Measurements from ENCODE around the gene NPAS3.

NPAS3 gene

GRCh38 chr14:33560718-33561431 lies 622.2 kb downstream of the NPAS3 start:
- DNase-seq: no peak

DNA sequence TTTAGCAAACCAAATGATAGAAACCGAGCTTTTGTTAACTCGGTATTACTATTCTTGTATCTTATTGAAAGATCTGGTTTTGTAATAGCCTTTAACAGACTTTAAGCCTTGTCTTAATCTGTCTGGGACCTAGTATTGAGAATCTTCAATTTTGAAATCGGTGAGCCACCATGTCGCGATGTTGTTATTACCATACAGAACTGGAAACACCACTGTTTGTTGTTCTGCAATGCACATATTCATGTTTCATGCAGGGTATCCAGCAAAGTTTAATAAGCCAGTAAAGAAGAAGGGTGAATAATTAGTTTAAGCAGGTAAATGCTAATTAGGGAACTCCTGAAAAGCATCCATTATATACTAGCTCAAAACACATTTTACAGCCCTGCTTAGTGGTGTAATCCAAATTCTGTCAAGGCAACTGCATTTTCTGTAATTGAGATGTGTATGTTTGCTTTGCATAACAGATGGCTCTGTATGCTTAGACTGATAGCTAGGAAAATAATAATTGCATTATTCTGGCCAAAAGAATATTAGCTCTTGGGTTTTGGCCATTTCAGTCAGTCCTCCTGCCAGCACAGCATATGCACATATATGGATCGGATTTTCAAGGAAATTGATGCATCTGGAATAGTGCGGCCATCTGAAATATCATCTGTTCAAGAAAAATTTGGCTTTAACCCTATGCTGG lies 623.0 kb downstream of the NPAS3 start:
- no peak for DNase-seq

GRCh38 chr14:33563191-33563900 lies 624.7 kb downstream of the NPAS3 start:
- no peak for DNase-seq

DNA sequence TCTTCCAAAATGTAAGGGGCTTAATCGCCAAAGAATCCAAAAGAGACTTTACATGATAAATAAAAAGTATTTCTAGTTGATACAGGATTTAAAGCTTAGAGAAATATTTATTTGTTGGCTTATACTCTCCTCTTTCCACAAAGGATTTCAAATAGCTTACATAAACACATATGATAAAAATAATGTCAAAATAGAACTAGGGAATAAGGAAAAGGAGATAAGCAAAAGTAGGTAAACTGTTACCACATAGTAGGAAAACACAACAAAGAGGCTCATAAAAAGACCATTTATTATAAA lies 625.2 kb downstream of the NPAS3 start:
- no peak for DNase-seq

GRCh38 chr14:33564774-33565630 lies 626.3 kb downstream of the NPAS3 start:
- no peak for DNase-seq

GRCh38 chr14:33566082-33566481 lies 627.4 kb downstream of the NPAS3 start:
- no peak for DNase-seq

GRCh38 chr14:33567023-33567728 lies 628.5 kb downstream of the NPAS3 start:
- peak; percentile 14 for DNase-seq

GRCh38 chr14:33567731-33568130 lies 629.1 kb downstream of the NPAS3 start:
- no peak for DNase-seq

- no peak for DNase-seq
These were observed 630.4 kb downstream of the NPAS3 start for GRCh38 chr14:33568935-33569579.

GRCh38 chr14:33569821-33570687 lies 631.4 kb downstream of the NPAS3 start:
- peak; percentile 17 for DNase-seq

DNA sequence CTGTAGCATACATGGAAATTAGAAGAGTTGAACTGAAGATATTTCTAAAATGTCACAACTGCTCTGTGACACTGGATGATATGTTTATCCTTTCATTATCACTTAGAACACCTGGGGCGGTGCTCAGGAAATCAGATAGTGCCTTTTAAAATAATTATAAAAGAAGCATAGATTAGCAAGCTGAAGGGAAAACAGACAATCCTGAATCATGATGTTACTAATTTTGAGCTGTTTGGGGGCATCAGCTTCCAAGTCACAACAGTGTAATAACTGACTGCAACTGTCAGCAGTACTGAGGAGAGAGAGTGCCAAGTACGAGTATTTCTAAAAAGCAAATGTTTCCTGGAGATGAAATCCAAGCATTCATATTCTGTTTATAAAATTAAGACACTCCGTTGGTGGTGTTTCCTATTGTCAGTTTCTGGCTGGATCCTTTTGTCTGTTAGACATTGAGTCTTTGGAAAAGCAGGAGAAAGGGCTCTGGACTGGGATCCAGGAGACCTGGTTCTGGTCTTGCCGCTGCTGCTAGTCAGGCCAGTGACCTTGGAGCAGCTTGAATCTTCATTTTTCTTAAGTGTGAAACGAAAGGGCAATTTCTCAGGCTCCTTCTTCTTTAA lies 632.1 kb downstream of the NPAS3 start:
- DNase-seq: no peak

DNA sequence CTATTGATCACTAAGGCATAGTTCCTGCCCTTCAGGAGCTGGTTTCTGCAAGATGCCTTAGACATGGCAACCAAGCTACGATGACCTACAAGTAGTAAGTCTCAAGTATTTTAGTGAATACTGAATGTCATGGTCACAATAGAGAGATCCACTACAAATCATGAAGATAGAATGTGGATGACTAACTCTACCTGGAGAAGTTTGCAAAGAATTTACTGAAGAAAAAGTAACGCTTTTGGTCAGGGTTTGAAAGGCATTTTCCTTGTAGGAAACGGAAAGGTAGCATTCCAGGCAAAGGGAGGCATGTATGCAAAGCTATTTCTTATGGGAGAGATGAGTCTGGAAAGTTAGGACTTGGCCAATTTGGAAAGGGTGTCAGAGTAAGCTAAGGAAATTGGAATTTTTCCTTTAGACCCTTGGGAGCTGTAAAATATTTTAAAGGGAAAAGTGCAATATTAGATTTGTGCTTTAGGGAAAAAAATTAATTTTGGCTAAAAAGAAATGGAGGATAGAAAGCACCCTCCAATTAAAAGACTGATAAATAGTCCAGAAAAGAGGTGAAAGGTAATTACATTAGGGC lies 634.7 kb downstream of the NPAS3 start:
- no peak for DNase-seq

- DNase-seq: no peak
These were observed 637.3 kb downstream of the NPAS3 start for GRCh38 chr14:33576014-33576413.

DNA sequence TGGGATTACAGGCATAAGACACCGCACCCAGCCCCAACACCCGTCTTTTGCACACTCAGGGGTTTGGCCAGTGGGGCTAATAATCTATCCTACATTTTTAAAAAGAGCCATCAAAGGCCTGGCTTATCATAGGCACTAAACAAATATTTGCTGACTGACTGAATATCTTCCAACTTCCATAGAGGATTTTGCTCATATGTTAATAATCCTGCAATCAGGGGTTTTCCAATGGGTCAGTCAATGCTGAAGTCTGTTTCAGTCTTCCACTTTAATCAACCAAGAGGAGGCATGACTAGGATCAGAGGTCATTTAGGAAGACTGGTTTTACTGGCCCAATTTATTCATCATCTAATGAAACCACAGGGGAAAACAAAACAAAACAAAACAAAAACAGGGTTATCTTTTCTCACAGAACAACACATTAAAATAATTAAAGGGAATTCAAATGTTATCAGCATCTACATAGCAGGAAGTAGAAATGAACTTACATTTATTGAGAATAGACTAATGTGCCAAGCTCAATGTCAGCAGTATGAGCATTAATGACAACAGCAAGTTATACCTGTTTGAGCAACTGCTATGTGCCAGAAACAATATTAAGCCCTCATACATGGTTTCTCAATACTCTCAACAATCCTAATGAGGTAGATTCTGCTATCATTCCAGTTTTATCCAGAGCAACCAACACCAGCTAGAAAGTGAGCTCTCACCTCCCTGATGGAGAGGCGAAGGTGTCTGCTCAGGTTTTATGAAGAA lies 640.0 kb downstream of the NPAS3 start:
- no peak for DNase-seq

- no peak for DNase-seq
These were observed 641.6 kb downstream of the NPAS3 start for GRCh38 chr14:33580231-33580749.

GRCh38 chr14:33580841-33581240 lies 642.2 kb downstream of the NPAS3 start:
- no peak for DNase-seq

DNA sequence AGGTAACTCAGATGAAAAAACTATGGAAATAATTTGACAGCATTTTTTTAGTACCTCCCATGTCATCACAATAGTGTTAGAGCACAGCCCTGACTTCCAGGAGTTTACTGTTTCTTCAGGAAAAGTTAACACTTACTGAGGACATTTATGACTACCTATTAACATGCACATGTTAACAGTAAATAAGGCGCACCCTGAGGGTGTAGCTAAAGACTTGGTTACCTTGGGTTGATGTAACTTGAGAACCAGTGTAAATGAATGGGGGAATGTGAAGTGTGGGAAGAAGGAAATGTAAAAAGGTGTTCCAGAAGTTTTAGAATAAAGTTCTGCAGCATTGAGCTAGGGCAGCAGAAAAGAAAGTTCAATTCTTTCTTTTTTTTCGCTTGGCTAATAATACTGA lies 646.0 kb downstream of the NPAS3 start:
- DNase-seq: no peak

- no peak for DNase-seq
These were observed 648.1 kb downstream of the NPAS3 start for GRCh38 chr14:33586806-33587205.

DNA sequence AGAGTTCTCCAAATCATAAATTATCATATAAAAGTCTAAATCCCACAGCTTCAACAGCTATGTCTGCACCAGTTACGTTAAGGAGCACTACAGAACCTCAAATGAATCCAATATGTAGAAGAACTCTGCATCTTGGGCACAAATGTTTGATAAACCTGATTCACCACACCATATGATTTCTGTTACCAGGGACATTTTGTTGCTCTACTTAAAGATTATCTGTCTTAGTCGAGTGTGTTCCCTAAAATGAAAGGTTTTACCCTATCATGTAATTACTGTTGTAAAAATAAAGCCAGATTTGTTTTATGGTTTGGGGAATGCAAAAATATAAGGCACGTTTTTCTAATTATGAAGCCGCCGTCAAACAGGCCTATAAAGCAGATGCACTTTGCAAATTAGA lies 649.1 kb downstream of the NPAS3 start:
- no peak for DNase-seq

All from right kidney (tissue), 1 donor.